NCI-H82 (cell line): ENCODE data around the gene NPAS2.
A peak's percentile ranks its signal among the peaks of the same experiment; 100 is the strongest.

Experiments used
- DNase-seq: peaks from one replicate; lab custom pipeline; 2025; lab: John Stamatoyannopoulos, UW

The NPAS2 gene

GRCh38 chr2:100905132-100905805 lies 85.3 kb downstream of the NPAS2 start:
- no peak for DNase-seq

DNA sequence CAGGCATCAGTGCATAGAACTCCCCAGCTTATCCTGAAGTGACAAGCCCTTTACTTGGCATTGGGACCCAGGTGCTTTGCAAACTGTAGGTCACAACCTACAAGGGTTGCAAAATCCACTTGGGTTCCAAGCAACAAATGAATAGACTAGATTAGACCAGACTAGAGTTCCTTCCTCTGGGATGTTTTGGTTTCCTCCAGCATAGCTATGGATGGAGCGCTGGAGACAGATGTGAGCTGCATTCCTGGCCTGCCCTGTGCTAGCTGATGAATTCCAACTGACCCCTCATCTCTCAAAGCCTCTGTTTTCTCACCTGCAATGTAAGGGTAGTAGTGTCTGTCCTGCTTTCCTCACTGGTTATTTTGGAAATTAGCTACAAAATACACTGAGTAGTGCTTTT lies 86.2 kb downstream of the NPAS2 start:
- DNase-seq: no peak

GRCh38 chr2:100906679-100907078 lies 86.7 kb downstream of the NPAS2 start:
- no peak for DNase-seq

GRCh38 chr2:100907832-100908231 lies 87.9 kb downstream of the NPAS2 start:
- no peak for DNase-seq

GRCh38 chr2:100909534-100910081 lies 89.7 kb downstream of the NPAS2 start:
- no peak for DNase-seq

DNA sequence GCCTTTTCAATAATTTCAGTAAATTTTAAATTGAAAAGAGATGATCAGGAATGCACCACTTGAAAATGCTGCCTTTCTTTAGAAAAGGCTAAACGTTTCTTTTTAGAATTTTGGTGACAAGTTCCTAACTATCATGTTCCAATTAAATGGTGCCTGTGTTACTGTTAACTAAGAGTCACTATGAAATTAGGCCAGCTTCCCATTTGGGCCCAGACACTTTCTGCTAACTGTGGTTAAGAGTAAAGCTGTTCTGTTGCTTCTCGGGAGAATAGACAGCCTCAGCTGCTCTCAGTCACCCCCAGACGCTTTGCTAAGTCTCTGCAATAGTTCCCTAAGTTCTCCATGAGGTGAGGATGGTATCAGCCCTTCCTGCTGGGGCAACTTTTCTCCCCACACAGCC lies 90.2 kb downstream of the NPAS2 start:
- DNase-seq: no peak

DNA sequence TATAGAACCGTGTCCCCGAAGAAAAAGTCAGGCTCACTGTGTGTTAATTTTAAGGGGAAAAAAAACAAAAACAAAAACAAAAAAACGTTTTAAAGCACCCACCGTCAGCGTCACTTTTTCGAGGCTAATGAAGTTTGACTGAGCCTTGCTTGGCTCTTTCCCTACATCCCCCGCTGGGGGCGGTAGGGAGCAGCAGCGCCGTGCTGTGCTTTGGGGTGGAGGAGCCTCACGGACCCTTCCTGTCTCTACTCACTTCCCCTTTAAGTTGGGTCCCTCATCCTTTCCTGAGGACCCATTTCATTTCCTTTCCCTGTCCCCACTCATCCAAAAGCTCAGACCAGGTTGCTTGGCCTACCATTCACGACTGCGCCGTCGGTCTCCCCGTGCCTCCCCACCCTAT lies 99.4 kb downstream of the NPAS2 start:
- DNase-seq: peak; percentile 6

- DNase-seq: no peak
Observed at GRCh38 chr2:100921685-100922161, 101.8 kb downstream of the NPAS2 start.

GRCh38 chr2:100923461-100924060 lies 103.6 kb downstream of the NPAS2 start:
- DNase-seq: no peak

DNA sequence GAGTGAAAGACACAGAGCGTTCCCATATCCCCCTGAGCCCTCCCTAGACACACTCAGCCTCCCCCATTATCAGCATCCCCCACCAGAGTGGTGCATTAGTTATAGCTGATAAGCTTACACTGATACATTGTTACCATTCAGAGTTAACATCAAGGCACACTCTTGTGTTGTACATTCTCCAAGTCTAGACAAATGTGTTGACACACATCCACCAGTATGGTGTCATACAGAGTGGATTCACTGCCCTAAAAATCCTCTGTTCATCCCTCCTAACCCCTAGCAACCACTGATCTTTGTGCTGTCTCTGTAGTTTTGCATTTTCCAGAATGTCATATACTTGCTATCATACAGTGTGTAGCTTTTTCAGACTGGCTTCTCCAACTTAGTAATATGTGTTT lies 104.2 kb downstream of the NPAS2 start:
- DNase-seq: no peak

GRCh38 chr2:100924520-100925451 lies 104.8 kb downstream of the NPAS2 start:
- no peak for DNase-seq

- no peak for DNase-seq
Observed at GRCh38 chr2:100928235-100928634, 108.3 kb downstream of the NPAS2 start.

DNA sequence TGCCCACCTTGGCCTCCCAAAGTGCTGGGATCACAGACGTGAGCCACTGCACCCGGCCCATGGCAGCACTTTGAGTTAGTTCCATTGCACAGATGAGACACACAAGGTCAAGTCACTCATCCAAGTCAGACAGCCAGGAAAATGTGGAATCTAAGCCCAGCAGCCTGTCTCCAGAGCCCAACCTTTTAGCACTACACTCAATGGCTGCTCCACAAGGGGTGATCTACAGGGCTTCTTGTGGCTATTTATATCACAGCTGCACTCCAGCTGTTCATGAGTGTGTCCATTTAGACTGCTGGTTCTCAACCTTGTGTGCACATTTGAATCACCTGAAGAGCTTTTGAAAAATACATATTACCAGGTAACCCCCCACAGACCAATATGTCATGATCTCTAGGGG lies 109.2 kb downstream of the NPAS2 start:
- DNase-seq: no peak

DNA sequence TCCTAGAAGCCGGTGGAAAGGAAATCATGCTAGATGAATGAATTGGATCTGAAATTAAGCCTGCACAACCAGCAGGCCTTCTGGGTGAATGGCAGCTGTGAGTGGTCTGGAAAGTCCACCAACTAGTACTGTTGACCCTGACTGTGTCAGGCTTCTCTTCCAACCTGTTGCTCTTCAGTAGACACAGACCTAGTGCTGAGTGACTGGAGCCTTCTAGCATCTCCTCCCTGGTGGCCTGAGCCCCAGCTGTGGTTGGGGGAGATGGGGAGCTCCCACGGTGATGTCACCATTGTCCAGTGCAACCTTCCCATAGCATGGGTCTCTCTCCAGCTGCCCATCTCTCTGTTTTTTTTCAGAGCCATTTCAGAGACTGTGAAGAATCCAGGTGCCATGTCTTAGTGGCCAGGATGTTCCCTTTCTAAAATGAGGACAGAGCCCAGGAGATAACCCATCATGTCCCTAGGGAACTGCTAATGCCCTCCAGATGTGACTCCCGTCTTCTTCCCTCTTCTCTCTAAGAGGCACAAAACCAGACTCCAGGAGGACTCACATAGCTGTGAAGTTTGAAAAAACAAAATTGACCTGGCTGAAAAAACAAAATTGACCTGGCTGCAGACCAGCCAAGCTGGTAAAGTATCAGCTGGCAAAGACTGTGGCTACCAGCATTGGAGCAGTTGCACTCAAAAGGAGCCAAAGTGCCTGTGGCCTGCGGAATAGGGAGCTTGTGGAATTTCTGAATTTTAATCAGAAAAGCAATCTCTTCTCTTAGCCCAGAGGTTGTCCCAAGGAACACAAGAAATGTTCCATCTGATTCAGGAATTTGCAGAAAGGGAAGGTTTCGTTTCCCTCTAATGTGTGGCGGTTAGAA lies 114.8 kb downstream of the NPAS2 start:
- no peak for DNase-seq

- no peak for DNase-seq
Observed at GRCh38 chr2:100935372-100935752, 115.4 kb downstream of the NPAS2 start.

DNA sequence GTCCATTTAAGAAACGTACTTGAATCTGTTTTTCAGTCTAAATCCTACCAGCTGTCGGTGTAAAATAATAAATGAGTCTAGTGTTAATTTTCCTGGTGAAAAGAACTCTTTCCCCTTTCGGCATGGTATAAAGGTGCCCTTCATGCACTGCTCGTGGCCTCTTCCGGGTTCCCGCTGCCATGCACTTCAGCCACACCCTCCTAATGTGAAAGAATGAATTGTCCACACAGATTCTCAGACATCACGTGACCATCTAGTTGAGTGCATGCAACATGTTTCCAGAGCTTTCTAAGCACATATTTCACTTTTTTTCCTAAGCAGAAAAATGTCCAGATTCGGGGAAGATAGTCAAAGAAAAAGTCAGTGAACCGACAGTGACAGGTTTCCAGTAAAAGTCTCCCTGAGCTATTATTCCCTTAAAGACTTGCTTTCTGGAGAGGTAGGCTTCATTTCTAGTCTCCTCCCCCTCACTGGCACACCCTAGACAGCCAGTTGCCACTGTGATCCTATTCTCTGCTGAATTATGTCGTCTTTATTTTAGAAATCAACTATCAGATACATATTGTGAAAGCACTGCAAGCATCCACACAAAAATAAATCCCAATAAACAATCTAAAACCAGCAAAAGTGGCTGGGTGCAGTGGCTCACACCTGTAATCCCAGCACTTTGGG lies 116.3 kb downstream of the NPAS2 start:
- no peak for DNase-seq

DNA sequence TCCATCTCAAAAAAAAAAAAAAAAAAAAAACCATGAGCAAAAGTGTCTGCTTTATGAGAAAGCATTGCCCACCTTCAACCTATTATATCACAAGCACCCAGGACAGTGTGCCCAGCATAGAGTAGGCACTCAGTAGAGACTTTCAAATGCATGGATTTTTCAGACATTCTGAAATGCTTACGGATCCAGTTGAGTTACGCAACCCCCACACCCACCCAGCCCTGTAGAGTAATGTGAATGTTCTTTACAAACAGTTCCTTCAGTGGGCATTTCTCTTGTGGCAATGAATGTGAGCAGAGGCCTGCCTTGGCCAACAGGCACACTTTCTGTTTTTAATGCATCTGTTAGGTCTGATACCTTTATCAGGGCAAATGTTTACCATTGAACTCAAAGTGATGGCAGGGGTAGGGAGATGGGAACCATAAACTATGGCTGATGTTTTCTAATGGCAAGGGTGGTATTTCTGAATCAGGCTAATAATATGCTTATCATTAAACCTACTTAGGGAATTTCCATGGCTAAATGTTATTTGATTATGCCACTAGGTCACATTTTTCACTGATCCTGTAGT lies 117.1 kb downstream of the NPAS2 start:
- DNase-seq: no peak

GRCh38 chr2:100938031-100939026 lies 118.4 kb downstream of the NPAS2 start:
- DNase-seq: no peak

GRCh38 chr2:100939445-100939844 lies 119.5 kb downstream of the NPAS2 start:
- DNase-seq: no peak
